HCT116 (cell line): ENCODE measurements around the gene HSCB. TPM values are rescaled to one million over a fixed set of nuclear protein-coding genes. Genes with fewer than 3 reads are reported as not detected.

Source experiments
- ATAC-seq: fragments of 200-7000 bp; cut with Tn5 transposase; 2 replicates; pipeline ENCODE4 v1.9.1; 2020; ENCODE audit warnings: mild to moderate bottlenecking, moderate library complexity
- BruUV-seq: library from RNA; stranded (reverse); fragments of 400-500 nt; replicated peaks from 2 replicates; lab custom pipeline; 2021; lab: Mats Ljungman, UMichigan
- CTCF ChIA-PET: fragments of 300-600 bp; sonication (Branson Sonifier 250); formaldehyde crosslinking; loops from one replicate; lab custom pipeline; 2021; ENCODE audit warnings: antibody characterized with exemption; lab: Charles Lee
- POLR2A ChIA-PET: fragments of 300-600, 350-600 bp; sonication (Branson Sonifier 250); formaldehyde crosslinking; loops from one replicate; lab custom pipeline; 2021; ENCODE audit warnings: antibody characterized with exemption; lab: Charles Lee
- RAD21 ChIA-PET, 2 experiments: fragments of 300-600 bp; sonication (Branson Sonifier 250); formaldehyde crosslinking; loops; one replicate each; lab custom pipeline; 2023; ENCODE audit warnings: low total read pairs in 2 of 2; ENCODE audit not compliant: uncharacterized antibody in 2 of 2, unreplicated experiment in 2 of 2, low non-redundant PET in 1 of 2; lab: Charles Lee
- DNase-seq: peaks from one replicate; pipeline ENCODE4 v3.0.0-alpha.2; 2010; ENCODE audit warnings: low read depth, low spot score
- H2AFZ ChIP-seq: fragments of 200-600 bp; shearing (Covaris generic), sonication (generic); 2 replicates; pipeline ENCODE4 v1.6.1; 2017; ENCODE audit warnings: low read depth, mixed run types, mixed read lengths, antibody characterized with exemption, low read length; ENCODE audit not compliant: poor library complexity, severe bottlenecking
- H3K27ac ChIP-seq: 2 replicates; pipeline ENCODE4 v1.5.1; 2012; ENCODE audit warnings: low read depth, low read length
- H3K27me3 ChIP-seq: fragments of 200-600 bp; sonication (generic); 2 replicates; pipeline ENCODE4 v1.6.1; 2016; ENCODE audit warnings: mixed run types, low read length, mixed read lengths; ENCODE audit not compliant: insufficient read depth
- H3K36me3 ChIP-seq, 2 experiments: fragments of 200-500 bp in 1 of 2; fragments of 200-600 bp in 1 of 2; sonication (Bioruptor generic) in 1 of 2; sonication (generic) in 1 of 2; 2 replicates each; pipeline versions ENCODE4 v1.5.1 to v1.6.1; 2014 to 2016; ENCODE audit warnings: low read length in 2 of 2, inconsistent platforms in 1 of 2, mixed read lengths in 1 of 2, mixed run types in 1 of 2; ENCODE audit not compliant: insufficient read depth in 2 of 2, control insufficient read depth in 1 of 2
- H3K4me1 ChIP-seq, 2 experiments: fragments of 200-600 bp in 1 of 2; sonication (generic) in 1 of 2; 2 replicates each; pipeline versions ENCODE4 v1.5.1 to v1.6.1; 2012 to 2017; ENCODE audit warnings: low read length in 2 of 2, inconsistent platforms in 1 of 2, mild to moderate bottlenecking in 1 of 2, mixed read lengths in 1 of 2, mixed run types in 1 of 2, moderate library complexity in 1 of 2; ENCODE audit not compliant: insufficient read depth in 2 of 2, control insufficient read depth in 1 of 2
- H3K4me2 ChIP-seq: fragments of 200-600 bp; sonication (generic); 2 replicates; pipeline ENCODE4 v1.6.1; 2017; ENCODE audit warnings: mixed run types, low read length, mixed read lengths
- H3K4me3 ChIP-seq, 2 experiments: fragments of 200-600 bp in 1 of 2; sonication (generic) in 1 of 2; replicated peaks in 1 of 2; 2 replicates each; pipeline ENCODE4 v1.5.1; 2011 to 2016; ENCODE audit warnings: low read length in 2 of 2, control low read depth in 1 of 2, low read depth in 1 of 2, mild to moderate bottlenecking in 1 of 2, mixed read lengths in 1 of 2, mixed run types in 1 of 2
- H3K79me2 ChIP-seq: fragments of 200-600 bp; sonication (generic); 2 replicates; pipeline ENCODE4 v1.6.1; 2017; ENCODE audit warnings: mild to moderate bottlenecking, mixed run types, low read length, moderate library complexity, mixed read lengths; ENCODE audit not compliant: insufficient read depth
- H3K9ac ChIP-seq: fragments of 200-600 bp; sonication (generic); 2 replicates; pipeline ENCODE4 v1.6.1; 2016; ENCODE audit warnings: low read length, mixed read lengths
- H3K9me2 ChIP-seq: fragments of 200-600 bp; sonication (generic), shearing (Covaris generic); 2 replicates; pipeline ENCODE4 v1.6.1; 2017; ENCODE audit warnings: mixed run types, mild to moderate bottlenecking, moderate library complexity; ENCODE audit not compliant: insufficient read depth
- H3K9me3 ChIP-seq, 2 experiments: fragments of 200-500 bp in 1 of 2; fragments of 200-600 bp in 1 of 2; sonication (Bioruptor generic) in 1 of 2; sonication (generic) in 1 of 2; 2 replicates each; pipeline ENCODE4 v1.6.1; 2014 to 2017; ENCODE audit warnings: low read length in 2 of 2, mixed read lengths in 2 of 2, inconsistent platforms in 1 of 2, low read depth in 1 of 2, mild to moderate bottlenecking in 1 of 2, mixed run types in 1 of 2, moderate library complexity in 1 of 2; ENCODE audit not compliant: control insufficient read depth in 1 of 2, insufficient read depth in 1 of 2
- H4K20me1 ChIP-seq: fragments of 200-600 bp; sonication (generic), shearing (Covaris generic); 2 replicates; pipeline ENCODE4 v1.6.1; 2017; ENCODE audit warnings: mixed run types, mild to moderate bottlenecking, moderate library complexity; ENCODE audit not compliant: insufficient read depth
- CBX3 ChIP-seq: IDR thresholded peaks from 2 replicates; pipeline ENCODE4 v1.6.1; 2012; ENCODE audit warnings: low read depth
- CTCF ChIP-seq, 3 experiments: fragments of 200-600 bp in 1 of 3; sonication (generic) in 1 of 3; IDR thresholded peaks in 2 of 3; conservative IDR thresholded peaks in 1 of 3; 2 replicates each; pipeline ENCODE4 v1.5.1; 2012 to 2017; ENCODE audit warnings: low read depth in 2 of 3, low read length in 2 of 3, antibody characterized with exemption in 1 of 3, borderline replicate concordance in 1 of 3, control low read depth in 1 of 3, mild to moderate bottlenecking in 1 of 3, mixed read lengths in 1 of 3, mixed run types in 1 of 3, moderate library complexity in 1 of 3; ENCODE audit not compliant: insufficient read depth in 1 of 3
- EGR1 ChIP-seq: IDR thresholded peaks from 2 replicates; pipeline ENCODE4 v1.6.1; 2012; ENCODE audit warnings: low read depth
- ELF1 ChIP-seq: IDR thresholded peaks from 2 replicates; pipeline ENCODE4 v1.6.1; 2012; ENCODE audit warnings: low read depth, borderline replicate concordance
- EZH2 ChIP-seq: fragments of 200-600 bp; sonication (generic); IDR thresholded peaks from 2 replicates; pipeline ENCODE4 v1.6.1; 2017; ENCODE audit warnings: antibody characterized with exemption, mixed run types
- EZH2phosphoT487 ChIP-seq: fragments of 200-600 bp; IDR thresholded peaks from 2 replicates; pipeline ENCODE4 v1.6.1; 2018; ENCODE audit warnings: antibody characterized with exemption, borderline replicate concordance
- JUND ChIP-seq: IDR thresholded peaks from 2 replicates; pipeline ENCODE4 v1.6.1; 2012
- MAX ChIP-seq: IDR thresholded peaks from 2 replicates; pipeline ENCODE4 v1.6.1; 2012
- POLR2A ChIP-seq: IDR thresholded peaks from 2 replicates; pipeline ENCODE4 v1.7.0; 2011; ENCODE audit warnings: borderline replicate concordance; ENCODE audit not compliant: insufficient read depth, insufficient read length; ENCODE audit errors: extremely low read depth
- POLR2AphosphoS5 ChIP-seq: IDR thresholded peaks from 2 replicates; pipeline ENCODE4 v1.6.1; 2011; ENCODE audit warnings: mild to moderate bottlenecking, low read depth, low read length, moderate library complexity
- RAD21 ChIP-seq: IDR thresholded peaks from 2 replicates; pipeline ENCODE4 v1.6.1; 2012; ENCODE audit warnings: low read depth, mild to moderate bottlenecking
- SIN3A ChIP-seq: IDR thresholded peaks from 2 replicates; pipeline ENCODE4 v1.6.1; 2012; ENCODE audit warnings: low read depth
- SP1 ChIP-seq: IDR thresholded peaks from 2 replicates; pipeline ENCODE4 v1.6.1; 2012; ENCODE audit warnings: low read depth
- TCF7L2 ChIP-seq: IDR thresholded peaks from 2 replicates; pipeline ENCODE4 v1.7.0; 2011; ENCODE audit warnings: borderline replicate concordance, inconsistent platforms; ENCODE audit not compliant: insufficient read depth, insufficient read length; ENCODE audit errors: extremely low read depth
- ZBTB33 ChIP-seq: IDR thresholded peaks from 2 replicates; pipeline ENCODE4 v1.6.1; 2011; ENCODE audit warnings: mild to moderate bottlenecking, low read length, moderate library complexity; ENCODE audit not compliant: insufficient replicate concordance; ENCODE audit errors: extremely low read depth
- ZFX ChIP-seq: fragments of 450-650 bp; IDR thresholded peaks from 2 replicates; pipeline ENCODE4 v1.6.1; 2017
- intact Hi-C: fragments of 100-400 bp; cut with micrococcal nuclease; formaldehyde crosslinking; loops from 2 replicates; pipeline ENCODE4 v1.10.0; 2022
- total RNA-seq: library from RNA; stranded (reverse); gene quantifications from one replicate; pipeline ENCODE4 v1.2.1, GENCODE V29; 2021; ENCODE audit not compliant: unreplicated experiment

Gene HSCB
- total RNA-seq, 1 experiment from 2014 or later = 14.5 TPM

- H2AFZ ChIP-seq = peak within 1 kb of the TSS; percentile 40
- H3K4me3 ChIP-seq = peak within 1 kb of the TSS; percentile 91 to 95
- intact Hi-C loops = no loop called here
- no peaks in the 10 kb centered on the region for H3K27me3 ChIP-seq
- peak within 1 kb of the TSS; percentile 82 for H3K27ac ChIP-seq
- peaks cover 7% of the 10 kb centered on the region; the same call in 1 of the 2 replicates for H4K20me1 ChIP-seq
- ATAC-seq (peak; percentile 97), DNase-seq (peak; percentile 79)
- ChIA-PET CTCF (interaction anchor here (4.1 kb wide), 1 partner anchor 240 kb away, joined by 14 read pairs; no protein-coding TSS in a partner anchor), RAD21 (interaction anchor here in 1 of 2 experiments (1.3 kb wide), 1 partner anchor 240 kb away, joined by 3 read pairs; no protein-coding TSS in a partner anchor), POLR2A (interaction anchor here (0.9 to 2.7 kb wide), 13 partner anchors 8 to 240 kb away, joined by 3 to 11 read pairs (median 6); no protein-coding TSS in a partner anchor)
- H3K9ac ChIP-seq = peak within 1 kb of the TSS; percentile 94
- TSS peak; percentile 83 for BruUV-seq
- H3K79me2 ChIP-seq = peaks cover 63% of the 10 kb centered on the region
- peak within 1 kb of the TSS; percentile 83 for H3K4me2 ChIP-seq
- peaks cover 18 to 25% of the 10 kb centered on the region in 2 experiments for H3K36me3 ChIP-seq
- TF ChIP-seq TCF7L2 (no peak), RAD21 (no peak), POLR2AphosphoS5 (peak; percentile 87), MAX (peak; percentile 78; the same call in 1 of the 2 replicates), POLR2A (peak; percentile 96), SP1 (peak; percentile 70), ZBTB33 (no peak), EZH2 (no peak), EGR1 (no peak), CBX3 (peak; percentile 24; the same call in 1 of the 2 replicates), SIN3A (peak; percentile 91), CTCF (IDR thresholded peaks at IDR 0.05 in 2 of 3, conservative IDR thresholded peaks at IDR 0.05 in 1 of 3; ENCODE audit: borderline replicate concordance in 1 of 3, insufficient read depth in 1 of 3, low read depth in 2 of 3, low read length in 2 of 3) (no peak), ELF1 (no peak), EZH2phosphoT487 (no peak), JUND (no peak), ZFX (peak; percentile 77)
- no peaks in the 10 kb centered on the region for H3K9me2 ChIP-seq
- no peaks in the 10 kb centered on the region for H3K9me3 ChIP-seq
- H3K4me1 ChIP-seq = peaks cover 7 to 20% of the 10 kb centered on the region in 2 experiments
Measured at GRCh38 chr22:28800308-28801041, 58.6 kb downstream of the HSCB start, which contains the start of gene XBP1. TSS of gene XBP1 (minus strand) at chr22:28800569.
